ENCODE measurements around the gene GRAMD4.

GRAMD4 gene

DNA sequence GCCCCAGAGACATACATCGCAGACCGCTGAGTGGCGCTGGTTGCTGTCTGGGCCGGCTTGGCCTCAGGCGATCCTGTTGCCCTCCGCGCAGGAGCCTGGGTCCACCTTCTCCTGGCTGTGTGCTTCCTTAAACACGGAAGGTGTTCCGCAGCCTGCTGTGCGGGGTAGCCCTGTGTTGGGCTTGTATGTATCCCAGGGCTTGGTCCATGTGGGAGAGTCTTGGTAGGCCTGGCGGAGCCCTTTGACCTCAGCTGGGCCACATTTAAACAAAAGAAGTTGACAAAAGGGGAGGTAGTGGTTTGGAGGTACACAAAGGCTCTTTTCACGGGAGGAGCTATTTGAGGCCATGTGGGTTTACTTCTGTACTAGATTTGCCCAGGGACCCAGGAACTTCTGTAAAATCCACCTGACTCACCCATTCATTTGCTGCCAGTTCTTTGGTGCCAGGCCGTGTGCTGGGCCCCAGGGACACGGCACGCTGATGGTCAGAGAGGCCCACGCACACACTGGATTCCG is 11.0 kb upstream of the GRAMD4 start:
- Histone ChIP-seq H3K27me3 (replicated peaks; ENCODE audit: insufficient read depth, low read length) (no peaks in the 10 kb centered on the region), H3K27ac (ENCODE audit: low read length) (no peak overlapping the region), H3K9me2 (replicated peaks; ENCODE audit: insufficient read depth, low read length) (no peaks in the 10 kb centered on the region), H3K4me1 (ENCODE audit: low read length) (peaks cover 12% of the 10 kb centered on the region), H2AFZ (ENCODE audit: low read length) (no peak overlapping the region), H4K20me1 (ENCODE audit: insufficient read depth, low read length) (no peaks in the 10 kb centered on the region), H3K9me3 (replicated peaks; ENCODE audit: insufficient read depth, low read length) (no peaks in the 10 kb centered on the region), H3K9ac (ENCODE audit: low read length) (no peak overlapping the region), H3K4me2 (ENCODE audit: low read depth, low read length) (no peak overlapping the region), H3K79me2 (ENCODE audit: low read length) (no peaks in the 10 kb centered on the region), H3K4me3 (ENCODE audit: low read length) (no peak overlapping the region), H3F3A (ENCODE audit: insufficient read depth, low read length) (peaks cover 7% of the 10 kb centered on the region; the same call in 1 of the 2 replicates), H3K36me3 (replicated peaks; ENCODE audit: insufficient read depth, low read length) (no peaks in the 10 kb centered on the region)
- DNase-seq = no peak
- TF ChIP-seq, protein P1, sequence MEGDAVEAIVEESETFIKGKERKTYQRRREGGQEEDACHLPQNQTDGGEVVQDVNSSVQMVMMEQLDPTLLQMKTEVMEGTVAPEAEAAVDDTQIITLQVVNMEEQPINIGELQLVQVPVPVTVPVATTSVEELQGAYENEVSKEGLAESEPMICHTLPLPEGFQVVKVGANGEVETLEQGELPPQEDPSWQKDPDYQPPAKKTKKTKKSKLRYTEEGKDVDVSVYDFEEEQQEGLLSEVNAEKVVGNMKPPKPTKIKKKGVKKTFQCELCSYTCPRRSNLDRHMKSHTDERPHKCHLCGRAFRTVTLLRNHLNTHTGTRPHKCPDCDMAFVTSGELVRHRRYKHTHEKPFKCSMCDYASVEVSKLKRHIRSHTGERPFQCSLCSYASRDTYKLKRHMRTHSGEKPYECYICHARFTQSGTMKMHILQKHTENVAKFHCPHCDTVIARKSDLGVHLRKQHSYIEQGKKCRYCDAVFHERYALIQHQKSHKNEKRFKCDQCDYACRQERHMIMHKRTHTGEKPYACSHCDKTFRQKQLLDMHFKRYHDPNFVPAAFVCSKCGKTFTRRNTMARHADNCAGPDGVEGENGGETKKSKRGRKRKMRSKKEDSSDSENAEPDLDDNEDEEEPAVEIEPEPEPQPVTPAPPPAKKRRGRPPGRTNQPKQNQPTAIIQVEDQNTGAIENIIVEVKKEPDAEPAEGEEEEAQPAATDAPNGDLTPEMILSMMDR (IDR thresholded peaks at IDR 0.05; ENCODE audit: low read length) = no peak

DNA sequence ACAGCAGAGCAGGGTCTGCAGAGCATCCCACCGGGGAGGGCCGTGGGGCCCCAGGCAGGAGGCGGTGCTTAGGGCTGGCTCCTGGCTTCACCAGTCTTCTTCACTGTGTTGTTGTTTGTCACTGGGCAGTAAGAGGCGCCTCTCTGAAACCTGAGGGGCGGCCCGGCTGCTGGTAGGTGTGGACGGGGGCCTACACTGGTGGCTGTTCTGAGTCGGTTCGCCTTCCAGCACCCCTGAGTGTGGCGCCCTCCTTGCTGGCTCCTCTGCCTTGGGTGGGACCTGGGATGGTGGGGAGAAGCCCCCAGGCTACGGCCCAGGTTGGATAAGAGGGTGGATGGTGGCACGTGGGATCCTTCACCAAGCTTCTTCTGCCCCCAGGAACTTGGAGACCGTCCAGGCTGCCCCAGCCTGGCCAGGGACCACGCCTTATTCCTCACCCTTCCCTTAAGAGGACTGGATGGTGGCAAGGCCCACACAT is 10.4 kb upstream of the GRAMD4 start:
- DNase-seq = no peak
- H3K4me3 ChIP-seq (ENCODE audit: low read length) = no peak overlapping the region
- H3K4me1 ChIP-seq (ENCODE audit: low read length) = peaks cover 12% of the 10 kb centered on the region
- H3K36me3 ChIP-seq (replicated peaks; ENCODE audit: insufficient read depth, low read length) = no peaks in the 10 kb centered on the region
- H3K27me3 ChIP-seq (replicated peaks; ENCODE audit: insufficient read depth, low read length) = no peaks in the 10 kb centered on the region
- no peak overlapping the region for H2AFZ ChIP-seq (ENCODE audit: low read length)
- H4K20me1 ChIP-seq (ENCODE audit: insufficient read depth, low read length) = no peaks in the 10 kb centered on the region
- H3K79me2 ChIP-seq (ENCODE audit: low read length) = no peaks in the 10 kb centered on the region
- TF ChIP-seq EZH2 (optimal IDR thresholded peaks at IDR 0.05; ENCODE audit: low read depth, low read length) (no peak), EZH2phosphoT487 (IDR thresholded peaks at IDR 0.05; ENCODE audit: low read length) (no peak)
- TF ChIP-seq, protein P1 (IDR thresholded peaks at IDR 0.05; ENCODE audit: low read length) = no peak
- H3K9me3 ChIP-seq (replicated peaks; ENCODE audit: insufficient read depth, low read length) = no peaks in the 10 kb centered on the region
- no peak overlapping the region for H3K4me2 ChIP-seq (ENCODE audit: low read depth, low read length)
- H3K27ac ChIP-seq (ENCODE audit: low read length) = no peak overlapping the region
- no peak overlapping the region for H3K9ac ChIP-seq (ENCODE audit: low read length)
- H3F3A ChIP-seq (ENCODE audit: insufficient read depth, low read length) = peaks cover 10% of the 10 kb centered on the region; the same call in 1 of the 2 replicates
- H3K9me2 ChIP-seq (replicated peaks; ENCODE audit: insufficient read depth, low read length) = no peaks in the 10 kb centered on the region

DNA sequence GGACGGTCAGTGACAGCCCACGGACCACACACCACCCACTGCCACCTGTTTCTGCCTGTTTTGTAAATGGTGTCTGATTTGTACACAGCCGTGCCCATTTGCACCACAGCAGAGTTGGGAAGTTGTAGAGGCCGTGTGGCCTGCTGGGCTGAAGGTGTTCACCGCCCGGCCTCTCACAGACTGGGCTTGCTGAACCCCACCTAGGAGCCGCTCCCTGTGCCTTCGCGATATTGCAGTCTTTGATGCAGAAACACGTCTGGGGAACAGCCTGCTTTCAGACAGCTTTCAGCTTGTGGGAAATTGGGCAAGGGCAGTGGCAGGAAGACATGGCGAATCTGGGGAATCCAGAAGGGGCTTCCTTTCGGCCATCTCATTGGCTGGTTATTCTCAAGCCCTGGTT is 9.8 kb upstream of the GRAMD4 start:
- no peak for TF ChIP-seq EZH2phosphoT487 (IDR thresholded peaks at IDR 0.05; ENCODE audit: low read length)
- TF ChIP-seq EZH2 (optimal IDR thresholded peaks at IDR 0.05; ENCODE audit: low read depth, low read length) = no peak
- TF ChIP-seq, protein P1 (IDR thresholded peaks at IDR 0.05; ENCODE audit: low read length) = no peak
- Histone ChIP-seq H3K27ac (ENCODE audit: low read length) (no peak overlapping the region), H3K79me2 (ENCODE audit: low read length) (no peaks in the 10 kb centered on the region), H3K27me3 (replicated peaks; ENCODE audit: insufficient read depth, low read length) (no peaks in the 10 kb centered on the region), H3K4me2 (ENCODE audit: low read depth, low read length) (no peak overlapping the region), H3K4me3 (ENCODE audit: low read length) (no peak overlapping the region), H3K9ac (ENCODE audit: low read length) (no peak overlapping the region), H3F3A (ENCODE audit: insufficient read depth, low read length) (peaks cover 10% of the 10 kb centered on the region; the same call in 1 of the 2 replicates), H3K36me3 (replicated peaks; ENCODE audit: insufficient read depth, low read length) (no peaks in the 10 kb centered on the region), H3K9me2 (replicated peaks; ENCODE audit: insufficient read depth, low read length) (no peaks in the 10 kb centered on the region), H4K20me1 (ENCODE audit: insufficient read depth, low read length) (no peaks in the 10 kb centered on the region), H3K4me1 (ENCODE audit: low read length) (peaks cover 12% of the 10 kb centered on the region), H2AFZ (ENCODE audit: low read length) (no peak overlapping the region), H3K9me3 (replicated peaks; ENCODE audit: insufficient read depth, low read length) (no peaks in the 10 kb centered on the region)
- DNase-seq = no peak

All from MM.1S (cell line).